T-helper 1 cell treated with Interleukin-12 subunit alpha and Interleukin-12 subunit beta and Interleukin-4 antibody, amounts not matched to agents 30 ng/mL and 1 ng/mL, for 36 hours (primary cell): Measurements from ENCODE around the gene SLC22A17. TPM values are rescaled to one million over a fixed set of nuclear protein-coding genes. Genes with fewer than 3 reads are reported as not detected.

Experiments
- intact Hi-C: fragments of 100-400 bp; cut with micrococcal nuclease; formaldehyde crosslinking; loops from one replicate; pipeline ENCODE4 v1.15.1; 2024
- total RNA-seq: library from RNA; stranded (reverse); gene quantifications from 2 replicates; pipeline ENCODE4 v1.2.3, GENCODE V29; 2022

The SLC22A17 gene
- total RNA-seq, 1 donor from 2014 or later = 3.6 TPM

GRCh38 chr14:23382276-23382675 lies 29.6 kb upstream of the SLC22A17 start:
- intact Hi-C loops = no loop called here

GRCh38 chr14:23381871-23382270 lies 29.2 kb upstream of the SLC22A17 start:
- intact Hi-C loops = no loop called here

- intact Hi-C loops = loop anchor here (1.0 kb wide), 3 partner anchors 53 to 261 kb away; no protein-coding TSS in a partner anchor
Measured at GRCh38 chr14:23380976-23381375, 28.3 kb upstream of the SLC22A17 start.

DNA sequence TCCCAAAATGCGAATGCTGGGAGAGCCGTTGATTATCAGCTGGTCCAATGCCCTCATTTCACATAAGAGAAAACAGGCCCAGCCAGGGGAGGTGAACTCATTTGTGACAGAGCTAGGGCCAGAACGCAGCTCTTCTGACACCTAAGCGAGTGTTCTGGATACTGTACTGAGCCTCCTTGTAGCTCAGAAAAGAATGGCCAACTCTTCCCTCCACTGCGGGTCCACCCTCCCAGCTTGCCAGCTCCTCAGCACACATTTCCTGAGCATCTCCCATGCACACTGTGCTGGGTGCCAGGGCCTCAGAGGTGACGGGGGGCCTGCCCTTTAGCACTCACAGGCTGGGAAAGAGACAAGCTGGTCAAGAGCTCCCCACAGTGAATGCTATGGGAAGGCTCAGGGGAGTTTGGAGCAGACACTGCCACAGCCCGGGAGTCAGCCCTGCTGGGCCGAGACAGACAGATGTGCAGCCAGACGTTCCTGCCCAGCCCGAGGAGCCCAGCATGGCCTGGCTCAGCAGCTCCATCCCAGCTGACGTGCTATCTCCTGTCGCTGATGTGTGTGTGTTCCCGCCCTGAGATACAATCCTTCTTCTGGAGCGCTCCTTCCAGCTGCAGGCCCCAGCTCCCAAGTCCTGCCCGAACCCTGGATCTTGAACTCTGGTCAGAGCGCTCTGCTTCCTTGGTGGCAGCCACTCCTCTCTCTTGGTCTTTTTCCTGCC lies 27.7 kb upstream of the SLC22A17 start:
- intact Hi-C loops = loop anchor here (1.0 kb wide), 3 partner anchors 52 to 260 kb away; no protein-coding TSS in a partner anchor

GRCh38 chr14:23379366-23380196 lies 26.9 kb upstream of the SLC22A17 start:
- intact Hi-C loops = loop anchor here (1.0 kb wide), 3 partner anchors 51 to 259 kb away; no protein-coding TSS in a partner anchor

GRCh38 chr14:23378612-23379220 lies 26.0 kb upstream of the SLC22A17 start:
- intact Hi-C loops = no loop called here

- intact Hi-C loops = no loop called here
Measured at GRCh38 chr14:23377573-23378563, 25.2 kb upstream of the SLC22A17 start.

DNA sequence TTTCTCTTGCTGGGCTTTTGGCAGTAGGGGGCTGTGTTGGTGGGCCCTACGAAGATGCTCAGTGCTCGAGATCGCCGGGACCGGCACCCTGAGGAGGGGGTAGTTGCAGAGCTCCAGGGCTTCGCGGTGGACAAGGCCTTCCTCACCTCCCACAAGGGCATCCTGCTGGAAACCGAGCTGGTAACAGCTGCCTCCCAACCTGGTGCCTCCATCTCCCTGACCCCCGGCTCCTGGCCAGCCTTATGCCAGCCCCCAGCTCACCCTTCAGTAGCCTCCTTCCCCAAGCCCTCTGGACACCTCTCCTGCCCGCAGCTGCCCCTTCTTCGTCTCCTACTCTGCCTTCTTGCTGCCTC lies 24.5 kb upstream of the SLC22A17 start:
- intact Hi-C loops = no loop called here

DNA sequence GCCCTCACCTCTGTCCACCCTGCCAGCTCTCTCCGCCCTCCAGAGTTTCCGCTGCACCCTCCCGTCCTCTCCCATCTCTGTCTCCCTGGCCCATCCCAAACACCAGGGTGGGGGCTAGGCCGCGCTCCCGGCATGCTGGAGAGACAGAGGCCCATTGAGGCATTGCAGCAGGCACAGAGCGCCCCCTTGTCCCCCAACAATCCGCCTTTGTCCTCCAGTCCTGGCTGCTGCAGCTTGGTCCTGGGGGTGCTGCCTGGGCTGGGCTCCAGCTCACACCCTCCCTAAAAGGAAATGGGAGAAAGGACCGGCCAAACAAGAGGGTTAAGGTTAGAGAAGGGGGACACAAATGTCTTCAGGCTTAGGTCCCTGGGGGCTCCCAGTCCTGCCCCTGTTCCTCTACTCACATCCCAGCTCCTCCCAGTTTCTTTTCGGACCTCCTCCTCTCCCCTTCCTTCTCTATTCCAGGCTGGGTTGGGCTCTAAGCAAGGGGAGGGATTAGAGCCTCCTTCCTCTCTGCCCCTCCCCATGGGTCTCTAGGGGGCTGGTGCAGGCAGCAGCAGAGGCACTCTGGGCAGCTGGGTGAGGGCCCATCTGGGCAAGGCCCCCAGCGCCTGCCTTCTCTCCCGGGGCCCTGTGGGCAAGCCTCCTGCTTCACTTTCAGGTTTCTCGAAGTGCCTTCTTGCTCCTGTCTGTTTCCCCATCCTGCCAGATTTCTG lies 24.0 kb upstream of the SLC22A17 start, which contains the start of gene CMTM5:
Gene CMTM5, plus strand, starts transcription at position 565 of the 716 bp plus-strand sequence. CDS start 206 bp downstream, outside the sequence.
- intact Hi-C loops = no loop called here

DNA sequence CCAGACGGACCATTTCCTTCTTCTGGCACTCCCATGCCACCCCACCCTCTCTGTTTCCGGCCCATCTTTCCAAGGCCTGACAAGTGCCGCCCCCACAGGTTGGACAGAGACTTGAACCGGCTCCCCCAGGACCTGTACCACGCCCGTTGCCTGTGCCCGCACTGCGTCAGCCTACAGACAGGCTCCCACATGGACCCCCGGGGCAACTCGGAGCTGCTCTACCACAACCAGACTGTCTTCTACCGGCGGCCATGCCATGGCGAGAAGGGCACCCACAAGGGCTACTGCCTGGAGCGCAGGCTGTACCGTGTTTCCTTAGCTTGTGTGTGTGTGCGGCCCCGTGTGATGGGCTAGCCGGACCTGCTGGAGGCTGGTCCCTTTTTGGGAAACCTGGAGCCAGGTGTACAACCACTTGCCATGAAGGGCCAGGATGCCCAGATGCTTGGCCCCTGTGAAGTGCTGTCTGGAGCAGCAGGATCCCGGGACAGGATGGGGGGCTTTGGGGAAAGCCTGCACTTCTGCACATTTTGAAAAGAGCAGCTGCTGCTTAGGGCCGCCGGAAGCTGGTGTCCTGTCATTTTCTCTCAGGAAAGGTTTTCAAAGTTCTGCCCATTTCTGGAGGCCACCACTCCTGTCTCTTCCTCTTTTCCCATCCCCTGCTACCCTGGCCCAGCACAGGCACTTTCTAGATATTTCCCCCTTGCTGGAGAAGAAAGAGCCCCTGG lies 23.0 kb upstream of the SLC22A17 start:
- intact Hi-C loops = no loop called here

DNA sequence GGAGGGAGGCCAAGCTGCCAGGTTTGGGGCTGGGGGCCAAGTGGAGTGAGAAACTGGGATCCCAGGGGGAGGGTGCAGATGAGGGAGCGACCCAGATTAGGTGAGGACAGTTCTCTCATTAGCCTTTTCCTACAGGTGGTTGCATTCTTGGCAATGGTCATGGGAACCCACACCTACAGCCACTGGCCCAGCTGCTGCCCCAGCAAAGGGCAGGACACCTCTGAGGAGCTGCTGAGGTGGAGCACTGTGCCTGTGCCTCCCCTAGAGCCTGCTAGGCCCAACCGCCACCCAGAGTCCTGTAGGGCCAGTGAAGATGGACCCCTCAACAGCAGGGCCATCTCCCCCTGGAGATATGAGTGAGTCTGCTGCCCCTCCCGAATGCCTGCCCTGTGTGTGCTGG lies 20.4 kb upstream of the SLC22A17 start:
- intact Hi-C loops = no loop called here

- intact Hi-C loops = no loop called here
Measured at GRCh38 chr14:23372509-23372908, 19.8 kb upstream of the SLC22A17 start, which contains the start of gene IL25. Gene IL25, plus strand, starts transcription at chr14:23372809.

- intact Hi-C loops = no loop called here
Measured at GRCh38 chr14:23371865-23372264, 19.2 kb upstream of the SLC22A17 start.

- intact Hi-C loops = no loop called here
Measured at GRCh38 chr14:23370221-23370620, 17.5 kb upstream of the SLC22A17 start.

DNA sequence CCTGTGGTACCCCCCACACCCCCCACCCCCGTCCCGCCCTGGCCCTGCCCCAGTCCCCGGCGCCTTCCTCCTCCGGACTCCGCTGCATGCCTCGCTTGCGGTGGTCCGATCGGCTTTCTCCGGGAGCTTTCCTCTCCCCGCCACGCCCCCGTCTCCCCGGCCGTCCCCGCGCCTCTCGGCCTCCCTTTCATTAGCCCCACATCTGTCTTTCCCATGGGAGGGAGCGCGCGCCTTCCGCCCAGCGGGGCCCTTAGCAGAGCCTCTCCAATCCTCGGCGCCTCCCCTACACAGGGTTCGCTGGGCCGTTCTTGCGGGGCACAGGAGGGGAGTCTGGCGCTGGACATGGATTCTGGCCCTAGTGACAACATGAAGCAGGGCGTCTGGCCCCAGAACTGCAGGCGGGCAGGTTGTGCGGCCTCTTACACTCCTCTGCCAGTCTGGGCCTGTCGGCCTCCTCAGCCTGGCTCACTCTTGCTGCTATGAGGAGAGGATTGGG lies 13.8 kb upstream of the SLC22A17 start:
- intact Hi-C loops = no loop called here

GRCh38 chr14:23365732-23366425 lies 13.2 kb upstream of the SLC22A17 start:
- intact Hi-C loops = no loop called here

DNA sequence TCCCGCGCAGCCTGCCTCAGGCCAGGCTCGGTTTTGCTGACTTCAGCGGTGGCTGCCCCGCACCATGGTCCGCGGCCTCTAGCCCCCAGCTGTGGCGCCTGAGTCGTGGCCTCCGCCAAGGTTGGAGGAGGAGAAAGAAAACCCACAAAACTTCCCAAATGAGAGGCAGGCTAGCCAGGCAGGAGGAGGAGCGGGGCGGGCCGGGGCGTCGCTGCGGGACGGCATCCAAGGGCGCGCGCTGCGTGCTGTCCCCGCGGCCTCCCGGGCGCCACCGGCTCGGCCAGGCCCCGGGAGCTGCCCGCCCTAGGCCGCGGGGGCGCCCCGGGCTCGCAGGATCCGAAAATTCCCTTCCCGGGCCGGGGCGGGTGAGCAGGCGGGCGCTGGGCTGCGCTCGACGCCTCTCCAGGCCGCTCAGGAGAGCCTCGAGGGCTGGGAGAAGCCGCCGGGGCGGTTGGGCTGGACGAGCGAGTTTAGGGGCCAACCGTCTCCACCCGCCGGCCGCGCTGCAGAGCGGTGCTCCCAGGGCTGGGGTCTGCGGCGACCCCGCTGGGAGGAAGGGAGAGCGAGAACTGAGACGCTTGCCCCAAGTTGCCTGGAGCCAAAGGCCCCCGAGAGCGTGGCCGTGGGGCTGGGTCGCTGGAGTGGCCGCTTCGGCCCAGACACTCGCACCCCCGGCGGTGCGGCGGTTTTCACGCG lies 12.5 kb upstream of the SLC22A17 start, which contains the start of gene EFS:
Gene EFS, minus strand, starts transcription at position 137 of the 696 bp plus-strand sequence. CDS start 147 bp downstream, outside the sequence.
- intact Hi-C loops = no loop called here
